DOHH2 (cell line): Measurements from ENCODE around the gene CRTAP.

ENCODE experiments used
- H3F3A ChIP-seq: fragments of 200-600 bp; sonication (generic), shearing (Covaris generic); 2 replicates; pipeline ENCODE4 v1.6.0; 2016; ENCODE audit warnings: antibody characterized with exemption, mild to moderate bottlenecking; ENCODE audit not compliant: control insufficient read depth, insufficient read depth
- H3K27ac ChIP-seq: fragments of 200-600 bp; sonication (generic); 2 replicates; pipeline ENCODE4 v1.5.1; 2014; ENCODE audit warnings: low read depth, mild to moderate bottlenecking, low read length, moderate library complexity
- H3K27me3 ChIP-seq: fragments of 200-600 bp; sonication (generic); 2 replicates; pipeline ENCODE4 v1.6.1; 2014; ENCODE audit warnings: mild to moderate bottlenecking, low read length, mixed read lengths; ENCODE audit not compliant: control insufficient read depth
- H3K36me3 ChIP-seq: fragments of 200-600 bp; sonication (generic); 2 replicates; pipeline ENCODE4 v1.6.1; 2014; ENCODE audit warnings: mild to moderate bottlenecking, low read length, moderate library complexity, mixed read lengths; ENCODE audit not compliant: control insufficient read depth
- H3K4me1 ChIP-seq: fragments of 200-600 bp; sonication (generic); 2 replicates; pipeline ENCODE4 v1.6.1; 2014; ENCODE audit warnings: mild to moderate bottlenecking, low read length, mixed read lengths; ENCODE audit not compliant: control insufficient read depth
- H3K4me2 ChIP-seq: fragments of 200-600 bp; sonication (generic); 2 replicates; pipeline ENCODE4 v1.6.0; 2014; ENCODE audit warnings: mild to moderate bottlenecking, low read length, moderate library complexity
- H3K4me3 ChIP-seq: fragments of 200-600 bp; sonication (generic); 2 replicates; pipeline ENCODE4 v1.5.1; 2014; ENCODE audit warnings: mild to moderate bottlenecking, low read length, mixed read lengths
- H3K79me2 ChIP-seq: fragments of 200-600 bp; sonication (generic); 2 replicates; pipeline ENCODE4 v1.6.1; 2014; ENCODE audit warnings: mild to moderate bottlenecking, low read length, mixed read lengths; ENCODE audit not compliant: control insufficient read depth
- H3K9me2 ChIP-seq: fragments of 200-600 bp; sonication (generic); replicated peaks from 2 replicates; pipeline ENCODE4 v1.6.1; 2014; ENCODE audit warnings: mild to moderate bottlenecking, low read length, mixed read lengths; ENCODE audit not compliant: control insufficient read depth
- H3K9me3 ChIP-seq: fragments of 200-600 bp; sonication (generic); 2 replicates; pipeline ENCODE4 v1.6.1; 2014; ENCODE audit warnings: antibody characterized with exemption, low read length, mixed read lengths; ENCODE audit not compliant: control insufficient read depth, insufficient read depth
- H4K20me1 ChIP-seq: fragments of 200-600 bp; sonication (generic); 2 replicates; pipeline ENCODE4 v1.6.0; 2014; ENCODE audit warnings: low read depth, mild to moderate bottlenecking, antibody characterized with exemption, low read length, moderate library complexity; ENCODE audit not compliant: control insufficient read depth, insufficient read depth
- CTCF ChIP-seq: fragments of 200-600 bp; sonication (generic); IDR thresholded peaks from one replicate; pipeline ENCODE4 v1.5.1; 2014; ENCODE audit warnings: antibody characterized with exemption, mild to moderate bottlenecking, low read depth, low read length; ENCODE audit not compliant: poor library complexity, severe bottlenecking
- EZH2phosphoT487 ChIP-seq: fragments of 200-600 bp; sonication (generic); IDR thresholded peaks from 2 replicates; pipeline ENCODE4 v1.6.1; 2017; ENCODE audit warnings: borderline replicate concordance, mild to moderate bottlenecking, antibody characterized with exemption, low read length, moderate library complexity, mixed read lengths

The CRTAP gene

GRCh38 chr3:33081812-33082211 lies 32.0 kb upstream of the CRTAP start:
- H3F3A ChIP-seq = no peaks in the 10 kb centered on the region
- H3K36me3 ChIP-seq = no peaks in the 10 kb centered on the region
- TF ChIP-seq CTCF (no peak), EZH2phosphoT487 (no peak)
- no peak overlapping the region for H3K4me2 ChIP-seq
- no peaks in the 10 kb centered on the region for H3K9me2 ChIP-seq
- H3K9me3 ChIP-seq = no peaks in the 10 kb centered on the region
- H3K4me1 ChIP-seq = peaks cover 5% of the 10 kb centered on the region; the same call in 1 of the 2 replicates
- H3K27me3 ChIP-seq = no peaks in the 10 kb centered on the region
- no peaks in the 10 kb centered on the region for H4K20me1 ChIP-seq
- no peak overlapping the region for H3K27ac ChIP-seq
- H3K4me3 ChIP-seq = no peak overlapping the region
- peaks cover 52% of the 10 kb centered on the region for H3K79me2 ChIP-seq

DNA sequence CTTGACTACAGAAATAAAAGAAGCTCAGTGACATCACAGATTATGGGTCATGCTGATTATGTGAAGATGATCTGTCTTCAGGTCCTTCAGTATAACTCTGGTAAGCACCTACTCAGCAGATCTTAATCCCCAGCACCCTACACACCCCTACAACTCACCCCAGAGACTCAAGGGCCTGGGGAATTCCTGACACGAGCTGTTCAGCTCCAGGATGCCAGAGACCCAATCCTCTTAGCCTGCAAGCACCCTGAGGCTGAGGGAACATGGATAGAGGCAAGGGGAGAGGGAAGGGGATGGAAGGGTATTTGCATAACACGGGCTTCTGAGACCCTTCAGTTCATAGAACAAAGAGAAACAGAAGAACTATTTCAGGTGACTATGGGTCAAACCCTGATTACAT lies 29.9 kb upstream of the CRTAP start:
- no peaks in the 10 kb centered on the region for H3F3A ChIP-seq
- peaks cover 73% of the 10 kb centered on the region for H3K79me2 ChIP-seq
- H3K27ac ChIP-seq = no peak overlapping the region

GRCh38 chr3:33088691-33089090 lies 25.1 kb upstream of the CRTAP start:
- no peaks in the 10 kb centered on the region for H3F3A ChIP-seq
- H3K79me2 ChIP-seq = peaks cover 91% of the 10 kb centered on the region
- peaks cover 40% of the 10 kb centered on the region for H3K36me3 ChIP-seq
- peaks cover 5% of the 10 kb centered on the region; the same call in 1 of the 2 replicates for H3K9me3 ChIP-seq
- H4K20me1 ChIP-seq = peaks cover 3% of the 10 kb centered on the region; the same call in 1 of the 2 replicates
- no peak overlapping the region for H3K27ac ChIP-seq
- no peaks in the 10 kb centered on the region for H3K27me3 ChIP-seq
- H3K9me2 ChIP-seq = no peaks in the 10 kb centered on the region
- no peak overlapping the region for H3K4me3 ChIP-seq
- H3K4me1 ChIP-seq = peaks cover 8% of the 10 kb centered on the region; the same call in 1 of the 2 replicates
- H3K4me2 ChIP-seq = no peak overlapping the region
- TF ChIP-seq CTCF (no peak), EZH2phosphoT487 (no peak)

More for the DNA sequence above, 29.9 kb upstream of the CRTAP start:
- Histone ChIP-seq H3K27me3 (no peaks in the 10 kb centered on the region), H3K4me1 (peaks cover 5% of the 10 kb centered on the region; the same call in 1 of the 2 replicates), H3K9me2 (no peaks in the 10 kb centered on the region), H3K9me3 (peaks cover 4% of the 10 kb centered on the region; the same call in 1 of the 2 replicates), H3K4me2 (no peak overlapping the region), H4K20me1 (no peaks in the 10 kb centered on the region), H3K36me3 (peaks cover 4% of the 10 kb centered on the region; the same call in 1 of the 2 replicates), H3K4me3 (no peak overlapping the region)
- TF ChIP-seq EZH2phosphoT487 = no peak
- TF ChIP-seq CTCF = no peak
